Endometrial microvascular endothelial cells (primary cell): ENCODE results near the gene C10orf88. TPM values are rescaled to one million over a fixed set of nuclear protein-coding genes. Genes with fewer than 3 reads are reported as not detected.

Experiments used
- total RNA-seq: library from RNA; depleted of rRNA; stranded (reverse); fragments of >200 nt; gene quantifications from one replicate; pipeline ENCODE4 v1.2.3, GENCODE V29; 2015; ENCODE audit errors: inconsistent ontology term

Gene C10orf88
- total RNA-seq, 1 donor from 2014 or later = 11.2 TPM

Other genes starting within 250 kb of the C10orf88 start
- gene CUZD1, start 108.4 kb downstream of the C10orf88 start, total RNA-seq = 1.3 TPM
- gene FAM24B, start 74.6 kb downstream of the C10orf88 start, total RNA-seq = 10.5 TPM
- gene FAM24A, start 43.6 kb downstream of the C10orf88 start, total RNA-seq = not detected
- 4.8 TPM for gene PSTK, start 26.2 kb upstream of the C10orf88 start, total RNA-seq
- 4.6 TPM for gene IKZF5, start 54.6 kb upstream of the C10orf88 start, total RNA-seq
- 4.8 TPM for gene ACADSB, start 54.8 kb upstream of the C10orf88 start, total RNA-seq
- not detected for gene HMX3, start 181.7 kb upstream of the C10orf88 start, total RNA-seq
- not detected for gene HMX2, start 193.9 kb upstream of the C10orf88 start, total RNA-seq
- 295 TPM for gene BUB3, start 200.2 kb upstream of the C10orf88 start, total RNA-seq